ENCODE measurements around the gene SH3PXD2A. TPM values are rescaled to one million over a fixed set of nuclear protein-coding genes. Genes with fewer than 3 reads are reported as not detected.
"Not testable (repeated sequence)": the region's sequence is repeated elsewhere in the genome, so short reads cannot be mapped to it uniquely, and the experiment has no call there.

SH3PXD2A gene
- total RNA-seq, 1 donor from 2014 or later = 166 TPM

DNA sequence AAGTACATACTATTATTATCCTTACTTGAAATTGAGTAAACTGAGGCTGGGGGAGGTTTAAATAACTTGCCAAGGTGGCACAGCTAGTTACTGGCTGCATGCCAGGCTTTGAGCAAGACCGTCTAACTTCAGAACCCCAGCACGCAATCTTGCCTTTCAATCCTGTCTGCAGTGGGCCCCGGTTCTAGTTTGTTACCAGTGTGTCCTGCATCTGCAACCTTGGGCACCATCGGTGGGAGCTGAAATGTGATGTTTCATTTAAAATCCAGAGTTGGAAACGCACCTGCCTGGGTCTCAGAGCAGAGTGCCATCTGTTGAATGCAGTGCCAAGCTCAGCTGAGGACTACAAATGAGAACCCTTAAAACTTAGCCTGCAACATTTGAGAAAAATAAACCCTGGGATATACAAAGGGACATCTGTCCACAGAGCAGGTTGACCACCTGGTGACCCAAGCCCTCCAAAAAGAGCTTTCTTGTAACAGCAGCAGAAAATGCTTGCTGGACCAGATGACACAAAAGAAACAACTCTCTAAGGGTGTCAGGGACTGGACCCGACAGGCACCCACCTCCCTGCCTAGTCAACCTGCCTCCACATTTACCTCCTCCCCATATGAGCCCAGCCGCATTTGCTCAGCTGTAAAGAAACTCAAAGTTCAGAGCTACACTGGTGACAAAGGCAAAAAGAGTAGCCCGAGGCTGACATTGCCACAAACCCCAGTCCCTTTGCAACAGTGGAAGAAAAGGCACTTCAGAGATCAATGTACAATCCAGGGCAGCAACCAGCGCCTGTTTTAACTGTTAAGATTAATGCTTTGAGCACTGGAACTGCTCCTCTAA is 1.7 kb downstream of the SH3PXD2A start:
- no peak for DNase-seq (ENCODE audit: low spot score)
- no peak for ATAC-seq
- intact Hi-C loops (cut with DNase I) = loop anchor here (10.0 kb wide), 1 partner anchor 239 kb away; no protein-coding TSS in a partner anchor

DNA sequence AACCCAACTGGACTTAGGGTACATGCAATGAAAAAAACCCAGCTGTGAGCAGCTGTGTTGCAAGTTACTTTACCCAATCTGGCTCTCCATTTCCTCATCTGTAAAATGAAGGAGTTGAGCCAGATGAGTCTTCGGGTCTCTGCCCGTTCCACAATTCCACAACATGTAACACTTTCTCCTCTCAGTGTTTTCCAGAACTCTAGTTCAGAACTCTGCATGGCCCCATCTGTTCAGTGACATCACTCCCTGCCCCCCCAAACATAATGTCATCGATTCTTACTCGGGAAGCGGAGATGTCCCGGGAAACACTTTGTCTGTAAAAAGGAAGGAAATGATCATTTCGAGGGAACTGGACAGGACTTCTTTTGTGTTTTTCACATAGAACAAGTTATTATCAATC is 2.5 kb downstream of the SH3PXD2A start:
- ATAC-seq (peak; percentile 3), DNase-seq (ENCODE audit: low spot score) (no peak)
- intact Hi-C loops (cut with DNase I) = loop anchor here (10.0 kb wide), 1 partner anchor 238 kb away; no protein-coding TSS in a partner anchor

DNA sequence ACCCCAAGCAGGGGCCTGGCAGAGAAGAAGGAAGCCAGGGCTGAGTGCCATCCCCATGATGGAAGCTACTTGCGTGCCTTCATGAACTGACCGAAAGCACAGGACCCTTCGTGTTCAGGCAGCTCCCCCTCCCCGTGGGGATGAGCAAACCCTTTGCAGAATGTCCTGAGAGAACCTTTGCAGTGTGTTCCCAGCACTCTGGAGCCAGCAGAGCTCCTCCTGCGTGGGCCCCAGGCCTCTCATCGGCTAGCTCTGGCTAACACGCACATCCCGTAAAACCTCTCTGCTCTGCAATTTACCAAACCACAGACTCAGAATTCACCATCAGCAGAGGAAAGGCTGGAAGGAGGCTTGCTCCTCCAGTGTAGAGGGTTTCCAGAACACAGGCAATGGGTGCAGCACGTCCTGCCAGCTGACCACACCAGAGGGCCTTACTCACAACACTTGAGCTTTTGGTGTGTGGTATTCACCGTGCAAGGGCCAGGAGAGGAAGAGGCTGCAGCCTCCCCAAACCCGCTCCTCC is 3.1 kb downstream of the SH3PXD2A start:
- ATAC-seq = peak; percentile 20
- no peak for DNase-seq (ENCODE audit: low spot score)
- intact Hi-C loops (cut with DNase I) = loop anchor here (10.0 kb wide), 1 partner anchor 237 kb away; no protein-coding TSS in a partner anchor

DNA sequence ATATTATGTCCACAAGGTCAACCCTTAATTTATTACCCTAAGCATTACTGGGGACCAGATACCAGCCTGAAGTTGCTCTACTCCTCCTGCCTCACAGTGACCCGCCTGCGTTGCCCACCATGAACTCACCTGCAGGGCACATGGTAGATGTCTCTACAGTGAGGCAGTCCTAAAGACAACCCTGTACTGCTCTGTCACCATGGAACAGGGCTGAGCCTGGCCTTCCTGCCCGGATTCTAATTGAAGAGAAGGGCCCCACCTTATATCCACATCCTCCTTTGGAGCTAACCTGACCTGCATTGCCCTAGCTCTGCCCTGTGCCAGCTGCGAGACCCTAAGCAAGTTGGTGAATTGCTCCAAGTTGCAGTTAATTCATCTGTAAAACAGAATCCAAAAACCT is 4.1 kb downstream of the SH3PXD2A start:
- intact Hi-C loops (cut with DNase I) = loop anchor here (10.0 kb wide), 1 partner anchor 236 kb away; no protein-coding TSS in a partner anchor
- DNase-seq (ENCODE audit: low spot score) (no peak), ATAC-seq (no peak)

DNA sequence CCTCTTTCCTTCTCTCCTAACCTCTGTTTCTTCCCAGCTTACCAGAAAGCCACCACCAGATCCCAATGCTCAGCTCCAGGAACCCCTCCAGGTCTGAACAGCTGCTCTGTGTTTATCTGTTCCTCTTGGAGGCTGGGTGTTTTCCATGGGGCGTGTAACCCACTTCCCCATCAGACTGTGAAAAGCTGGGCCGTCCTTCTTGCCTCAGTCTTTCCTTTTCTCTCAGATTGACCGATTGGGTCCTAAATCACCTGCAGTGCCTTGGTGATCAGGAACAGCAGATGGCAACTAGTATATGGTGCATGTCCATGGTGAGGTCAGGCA is 4.8 kb downstream of the SH3PXD2A start:
- ATAC-seq (peak; percentile 3), DNase-seq (ENCODE audit: low spot score) (no peak)
- intact Hi-C loops (cut with DNase I) = loop anchor here (10.0 kb wide), 1 partner anchor 236 kb away; no protein-coding TSS in a partner anchor

DNA sequence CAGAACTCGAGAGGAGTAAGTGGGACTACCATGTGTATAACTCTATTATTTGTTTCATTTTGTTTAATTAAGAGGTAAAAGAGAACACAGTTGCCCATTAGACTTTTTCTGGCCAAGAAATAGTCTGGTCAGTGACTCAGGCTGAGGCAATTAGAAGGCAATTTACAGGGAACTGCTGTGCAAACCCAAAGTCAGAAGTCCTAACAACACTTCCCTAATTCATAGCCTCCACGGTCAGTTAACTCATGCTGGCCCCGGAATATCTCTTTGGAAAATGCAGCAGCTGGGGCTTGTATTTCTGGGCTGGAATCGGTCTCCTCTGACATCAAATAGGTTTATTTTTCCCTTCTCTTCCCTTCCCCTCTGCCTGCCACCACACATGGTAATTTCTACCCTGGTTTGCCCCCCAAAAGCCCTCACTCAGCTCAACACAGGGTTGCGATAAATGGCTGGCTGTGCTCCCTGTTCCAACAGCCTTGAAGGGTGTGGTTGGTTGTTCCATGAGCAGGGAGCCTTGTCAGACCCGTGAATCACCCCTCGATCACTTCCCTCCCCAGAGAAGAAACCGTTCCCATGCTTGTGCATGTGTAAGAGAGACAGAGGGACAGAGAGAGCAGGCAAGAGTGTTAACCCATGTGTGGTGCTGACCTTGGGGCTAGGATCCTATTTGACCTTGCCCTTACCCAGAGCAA is 5.3 kb downstream of the SH3PXD2A start:
- DNase-seq (ENCODE audit: low spot score) (no peak), ATAC-seq (peak; percentile 35)
- intact Hi-C loops (cut with DNase I) = loop anchor here (10.0 kb wide), 1 partner anchor 235 kb away; no protein-coding TSS in a partner anchor

DNA sequence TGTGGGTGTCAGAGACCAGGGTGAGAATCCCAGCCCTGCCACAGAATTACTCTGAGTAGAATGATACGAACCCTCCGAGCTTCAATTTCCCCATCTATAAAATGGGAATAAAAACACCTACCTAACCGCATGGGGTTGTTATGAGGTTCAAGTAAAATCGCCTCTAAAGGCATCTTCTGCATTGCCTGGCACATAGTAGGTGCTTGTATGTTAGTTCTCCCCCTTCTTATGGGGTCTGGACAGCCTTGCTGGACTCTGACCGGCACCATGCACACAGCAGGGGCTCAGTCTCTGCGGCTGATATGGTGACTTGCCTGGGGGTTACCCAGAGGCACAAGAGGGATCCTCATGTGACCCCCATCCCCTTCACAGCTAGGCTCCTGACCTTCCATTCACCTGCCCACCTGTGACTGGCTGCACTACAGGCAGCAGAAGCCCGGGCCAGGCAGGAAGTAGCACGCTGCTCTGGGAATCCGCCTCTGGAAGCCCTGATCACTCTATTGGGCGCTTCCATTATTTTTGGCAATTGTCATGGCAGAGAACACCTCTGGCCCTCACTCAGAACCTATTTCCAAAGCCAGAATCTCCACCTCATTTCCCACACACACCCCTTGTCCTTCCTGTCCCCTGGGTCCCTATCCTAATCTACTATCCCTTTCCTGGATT is 6.0 kb downstream of the SH3PXD2A start:
- intact Hi-C loops (cut with DNase I) = no loop called here
- no peak for ATAC-seq
- DNase-seq (ENCODE audit: low spot score) = no peak

DNA sequence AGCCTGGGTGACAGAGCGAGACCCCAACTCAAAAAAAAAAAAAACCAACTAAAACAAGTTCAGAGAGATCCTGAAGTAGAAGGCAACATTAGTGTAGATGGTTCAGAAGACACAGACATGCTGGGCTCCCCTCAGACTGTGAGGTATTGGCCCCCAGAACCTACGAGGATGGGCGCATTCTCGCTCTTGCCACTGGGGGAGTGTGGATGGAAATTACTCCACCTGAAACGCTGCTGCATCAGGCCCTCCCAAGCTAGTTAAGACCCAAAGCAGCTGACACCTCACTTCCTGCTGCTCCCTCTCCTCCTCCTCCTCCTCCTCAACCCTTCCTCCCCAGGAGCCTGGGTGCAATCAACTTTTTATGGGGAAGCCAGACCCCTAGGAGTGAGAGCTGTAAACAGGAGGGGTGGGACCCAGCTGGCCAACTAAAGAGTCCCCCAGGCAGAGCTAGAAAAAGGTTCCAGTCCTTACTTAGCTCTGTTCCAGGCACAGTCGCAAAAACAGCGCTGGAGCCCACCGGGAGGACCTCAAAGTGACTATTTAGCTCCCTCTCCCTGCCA is 7.4 kb downstream of the SH3PXD2A start:
- DNase-seq (ENCODE audit: low spot score) = no peak
- ATAC-seq = no peak
- intact Hi-C loops (cut with DNase I) = no loop called here

DNA sequence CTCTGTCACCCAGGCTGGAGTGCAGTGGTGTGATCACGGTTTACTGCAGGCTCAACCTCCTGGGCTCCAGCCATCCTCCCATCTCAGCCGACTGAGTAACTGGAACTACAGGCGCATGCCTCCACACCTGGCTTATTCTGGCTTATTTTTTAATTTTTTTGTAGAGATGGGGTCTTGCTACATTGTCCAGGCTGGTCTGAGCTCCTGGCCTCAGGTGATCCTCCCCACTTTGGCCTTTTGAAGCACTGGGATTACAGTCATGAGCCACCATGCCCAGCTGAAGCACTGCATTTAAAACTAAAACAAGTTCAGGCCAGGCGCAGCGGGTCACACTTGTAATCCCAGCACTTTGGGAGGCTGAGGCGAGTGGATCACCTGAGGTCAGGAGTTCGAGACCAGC is 8.0 kb downstream of the SH3PXD2A start:
- ATAC-seq (no peak), DNase-seq (ENCODE audit: low spot score) (no peak)
- intact Hi-C loops (cut with DNase I) = no loop called here

DNA sequence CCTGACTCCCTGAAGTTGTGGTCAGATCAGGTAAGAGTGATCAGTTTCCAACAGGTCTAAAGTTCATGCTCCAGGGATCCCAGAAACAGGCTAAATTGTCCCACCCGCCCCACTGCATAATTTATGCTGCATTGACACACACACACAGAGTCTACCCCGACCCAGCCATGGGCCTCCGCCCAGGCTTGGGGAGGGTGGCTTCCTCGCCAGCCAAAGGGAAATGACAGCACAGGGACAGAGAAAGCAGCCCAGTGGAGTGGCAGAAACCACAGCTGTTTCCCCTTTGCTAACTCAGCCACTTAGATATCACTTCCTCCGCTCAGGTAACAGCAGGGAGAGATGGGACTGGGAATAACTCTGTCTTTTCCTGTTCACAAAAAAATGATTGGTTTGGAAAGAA is 9.4 kb downstream of the SH3PXD2A start:
- DNase-seq (ENCODE audit: low spot score) (no peak), ATAC-seq (peak; percentile 46)
- intact Hi-C loops (cut with DNase I) = no loop called here

DNA sequence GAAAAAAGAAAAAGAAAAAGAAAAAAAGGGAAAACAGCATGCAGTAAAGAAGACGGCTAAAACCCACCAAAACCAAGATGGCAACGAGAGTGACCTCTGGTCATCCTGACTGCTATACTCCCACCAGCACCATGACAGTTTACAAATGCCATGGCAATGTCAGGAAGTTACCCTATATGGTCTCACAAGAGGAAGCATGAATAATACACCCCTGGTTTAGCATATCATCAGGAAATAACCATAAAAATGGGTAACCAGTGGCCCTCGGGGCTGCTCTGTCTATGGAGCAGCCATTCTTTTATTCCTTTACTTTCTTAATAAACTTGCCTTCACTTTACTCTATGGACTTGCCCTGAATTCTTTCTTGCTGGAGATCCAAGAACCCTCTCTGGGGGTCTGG is 10.0 kb downstream of the SH3PXD2A start:
- DNase-seq (ENCODE audit: low spot score); intact Hi-C loops (cut with DNase I); ATAC-seq: not testable (repeated sequence)

DNA sequence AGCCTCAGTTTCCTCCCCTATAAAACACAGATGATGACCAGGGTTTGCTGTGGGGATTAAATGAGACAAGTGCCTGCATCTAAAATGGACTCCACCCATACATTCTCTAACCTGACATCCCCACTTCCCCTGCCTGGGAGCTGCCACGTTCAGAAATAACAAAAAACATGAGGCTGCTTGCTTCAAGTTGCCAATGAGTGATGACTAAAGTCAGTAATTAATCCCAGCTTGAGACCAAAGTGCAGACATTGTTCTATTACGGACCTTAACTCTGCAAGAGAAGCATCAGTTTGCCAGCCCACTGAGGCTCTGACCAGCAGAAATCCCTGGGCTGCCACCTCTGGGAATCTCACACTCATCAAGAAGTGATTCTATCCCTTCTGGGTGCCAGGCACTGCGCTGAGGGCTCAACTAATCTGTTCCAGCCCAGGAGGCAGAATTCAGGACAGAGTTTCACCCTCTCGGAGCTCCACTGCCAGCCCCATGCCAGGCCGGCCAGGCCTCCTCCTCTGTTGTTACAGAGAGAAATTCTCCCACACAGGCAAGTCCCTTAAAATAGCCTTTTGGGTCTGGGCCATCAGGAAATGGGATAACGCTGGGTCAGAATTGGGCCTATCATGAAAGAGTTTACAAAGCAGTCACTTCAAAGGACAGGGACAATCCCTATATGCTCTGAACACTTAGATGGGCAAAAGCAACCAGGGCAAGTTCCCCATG is 11.4 kb downstream of the SH3PXD2A start:
- intact Hi-C loops (cut with DNase I) = no loop called here
- DNase-seq (ENCODE audit: low spot score) (no peak), ATAC-seq (peak; percentile 31)

DNA sequence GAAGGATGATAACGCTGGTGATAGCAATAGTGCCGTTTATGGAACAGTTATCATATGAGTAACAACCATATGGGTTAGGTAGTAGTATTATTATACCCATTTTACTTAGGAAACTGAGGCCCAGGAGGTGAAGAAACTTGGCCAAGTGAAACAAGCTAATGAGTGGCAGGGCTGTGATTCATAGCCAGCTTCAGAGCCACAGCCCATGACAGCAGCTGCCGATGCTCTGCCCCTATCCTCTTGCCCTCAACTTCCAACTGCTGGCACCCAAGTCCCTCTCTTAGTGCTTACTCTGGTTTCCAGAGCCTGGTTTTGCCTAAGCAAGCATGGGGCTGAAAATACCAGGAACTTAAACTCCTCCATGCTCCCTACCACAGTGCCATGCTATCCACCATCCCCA is 12.3 kb downstream of the SH3PXD2A start:
- DNase-seq (ENCODE audit: low spot score) = no peak
- ATAC-seq = no peak
- intact Hi-C loops (cut with DNase I) = no loop called here

DNA sequence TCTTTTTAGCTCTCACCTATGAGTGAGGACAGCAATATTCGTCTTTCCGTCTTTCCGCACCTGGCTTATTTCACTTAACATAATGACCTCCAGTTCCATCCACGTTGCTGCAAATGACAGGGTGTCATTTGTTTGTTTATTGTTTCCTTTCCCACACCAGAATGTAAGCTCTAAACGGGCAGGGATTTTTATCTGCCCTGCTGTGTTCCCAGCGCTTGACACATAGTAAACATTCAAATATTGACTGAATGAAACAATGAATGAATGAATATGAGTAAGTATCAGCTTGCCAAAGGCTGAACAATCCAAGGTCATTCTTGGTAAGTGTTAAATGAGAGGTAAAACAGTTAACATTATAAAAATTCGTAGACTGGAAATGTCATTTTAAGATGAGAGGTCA is 12.8 kb downstream of the SH3PXD2A start:
- intact Hi-C loops (cut with DNase I) = no loop called here
- ATAC-seq = no peak
- no peak for DNase-seq (ENCODE audit: low spot score)

DNA sequence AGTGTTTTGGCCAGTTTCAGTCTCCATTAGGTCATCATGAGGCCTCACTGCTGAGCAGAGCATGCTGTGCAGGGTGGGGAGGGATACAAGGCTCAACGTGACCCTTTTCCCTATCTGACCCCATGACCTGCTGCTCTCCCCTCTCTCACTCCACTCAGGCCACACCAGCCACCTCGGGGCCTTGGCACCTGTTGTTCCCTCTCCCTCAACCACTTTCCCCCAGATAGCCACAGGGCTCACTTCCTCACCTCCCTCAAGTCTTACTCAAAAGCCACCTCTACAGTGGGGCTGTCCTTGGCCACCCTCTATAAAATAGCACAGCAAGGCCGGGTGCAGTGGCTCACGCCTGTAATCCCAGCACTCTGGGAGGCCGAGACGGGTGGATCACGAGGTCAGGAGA is 13.9 kb downstream of the SH3PXD2A start:
- ATAC-seq (no peak), DNase-seq (ENCODE audit: low spot score) (no peak)
- intact Hi-C loops (cut with DNase I) = no loop called here

DNA sequence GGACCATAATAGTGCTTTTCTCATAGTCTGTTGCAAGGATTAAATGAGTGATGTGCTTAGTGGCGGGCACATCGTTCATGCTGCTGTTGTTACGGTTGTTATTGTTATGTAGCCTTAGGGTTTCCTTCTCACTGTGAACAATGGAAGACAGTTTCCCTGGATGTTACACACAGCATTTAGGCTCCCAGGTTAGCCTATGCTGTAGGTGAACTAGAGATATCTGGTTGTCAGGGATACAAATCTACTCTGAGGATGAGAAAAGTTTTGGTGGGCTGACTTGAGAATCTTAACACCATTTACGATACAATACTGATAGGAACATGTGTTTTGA is 14.7 kb downstream of the SH3PXD2A start:
- ATAC-seq (no peak), DNase-seq (ENCODE audit: low spot score) (no peak)
- intact Hi-C loops (cut with DNase I) = no loop called here

DNA sequence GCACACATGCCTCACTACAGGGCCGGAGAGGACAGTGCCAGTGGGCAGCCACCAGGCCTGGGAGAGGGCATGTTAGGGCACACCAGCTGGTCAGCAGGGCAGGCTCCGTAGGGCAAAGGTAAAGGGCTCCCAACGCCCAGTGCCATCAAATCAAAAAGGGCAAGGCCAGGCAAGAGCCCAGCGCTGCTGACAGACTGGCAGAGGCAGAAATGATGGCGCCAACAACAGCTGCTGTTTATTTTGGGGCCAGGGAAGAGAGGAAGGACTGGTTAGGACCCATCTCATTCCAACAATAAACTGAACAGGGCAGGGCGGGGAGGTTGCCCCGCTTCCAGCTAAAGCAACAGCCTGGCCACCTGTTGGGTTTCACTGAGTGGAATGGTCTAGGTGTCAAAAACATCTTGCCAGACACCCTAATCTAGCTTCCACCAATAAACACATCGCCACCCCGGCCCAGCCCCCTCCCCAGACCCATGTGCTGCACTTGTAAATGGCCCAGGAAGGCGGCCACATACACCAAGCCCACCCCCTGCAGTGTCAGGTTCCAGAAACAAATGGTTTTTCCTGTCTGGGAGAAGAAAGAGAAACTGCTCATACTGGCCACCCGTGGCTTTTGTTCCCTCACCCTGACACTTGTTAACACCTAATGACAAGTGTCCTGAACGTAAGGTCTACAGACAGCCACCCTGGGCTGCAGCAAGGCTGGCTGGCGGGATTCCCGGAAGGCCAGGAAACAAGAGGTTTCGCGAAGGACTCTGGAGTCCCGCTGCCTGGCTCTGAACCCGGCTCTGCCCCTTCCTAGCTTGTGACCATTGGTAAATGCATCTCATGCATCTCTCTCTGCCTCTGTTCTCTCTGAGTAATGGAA is 15.3 kb downstream of the SH3PXD2A start:
- no peak for ATAC-seq
- peak; percentile 60 for DNase-seq (ENCODE audit: low spot score)
- intact Hi-C loops (cut with DNase I) = no loop called here

DNA sequence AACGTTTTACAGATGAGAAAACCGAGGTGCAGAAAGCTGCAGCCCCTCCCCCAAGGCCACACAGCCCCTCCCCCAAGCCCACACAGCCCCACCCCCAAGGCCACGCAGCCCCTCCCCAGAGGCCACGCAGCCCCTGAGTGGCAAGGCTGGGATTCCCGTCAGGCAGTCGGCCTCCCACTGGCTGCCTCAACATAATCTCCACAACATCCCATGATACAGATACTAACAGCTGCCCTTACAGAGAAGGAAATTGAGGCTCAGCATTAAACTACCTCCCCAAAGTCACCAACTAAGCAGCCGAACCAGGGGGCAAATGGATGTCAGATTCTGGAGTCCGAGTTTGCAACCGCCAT is 15.9 kb downstream of the SH3PXD2A start:
- ATAC-seq (no peak), DNase-seq (ENCODE audit: low spot score) (no peak)
- intact Hi-C loops (cut with DNase I) = no loop called here

Data from sciatic nerve (tissue), 2 donors.